IPS-18c (cell line): ENCODE measurements around the gene ACOT11.

Source experiments
- H3K4me3 ChIP-seq: 2 replicates; pipeline ENCODE4 v1.7.0; 2013; ENCODE audit warnings: low read depth, mild to moderate bottlenecking, low read length, moderate library complexity; ENCODE audit not compliant: insufficient read depth
- H3K9me3 ChIP-seq: one replicate; pipeline ENCODE4 v1.6.1; 2013; ENCODE audit warnings: mild to moderate bottlenecking, low read length, moderate library complexity; ENCODE audit not compliant: control insufficient read depth, insufficient read depth

ACOT11 gene

DNA sequence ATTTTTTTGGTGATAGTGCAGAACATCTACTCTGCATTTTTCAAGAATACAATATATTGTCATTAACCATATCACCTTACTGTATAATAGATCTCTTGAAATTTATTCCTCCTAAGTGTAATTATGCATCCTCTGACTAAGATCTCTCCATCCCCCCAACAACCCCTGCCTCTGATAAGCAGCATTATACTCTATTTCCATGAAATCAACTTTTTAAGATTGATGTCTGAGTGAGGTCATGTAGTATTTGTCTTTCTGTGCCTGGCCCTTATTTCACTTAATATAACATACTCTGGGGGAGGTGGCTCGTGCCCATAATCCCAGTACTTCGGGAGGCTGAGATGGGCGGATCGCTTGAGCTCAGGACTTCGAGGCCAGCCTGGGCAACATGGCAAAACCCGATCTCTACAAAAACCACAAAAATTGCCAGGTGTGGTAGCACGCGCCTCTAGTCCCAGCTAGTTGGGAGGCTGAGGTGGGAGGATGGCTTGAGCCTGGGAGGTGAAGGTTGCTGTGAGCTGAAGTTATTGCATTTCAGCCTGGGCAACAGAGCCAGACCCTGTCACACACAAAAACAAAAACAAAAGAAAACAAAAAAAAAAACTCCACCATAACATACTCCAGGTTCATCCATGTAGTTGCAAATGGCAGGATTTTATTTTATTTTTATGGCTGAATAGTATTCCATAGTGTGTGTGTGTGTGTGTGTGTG, 5.7 kb downstream of the ACOT11 start:
- H3K9me3 ChIP-seq, result no peaks in the 10 kb centered on the region
- H3K4me3 ChIP-seq, result no peak overlapping the region

DNA sequence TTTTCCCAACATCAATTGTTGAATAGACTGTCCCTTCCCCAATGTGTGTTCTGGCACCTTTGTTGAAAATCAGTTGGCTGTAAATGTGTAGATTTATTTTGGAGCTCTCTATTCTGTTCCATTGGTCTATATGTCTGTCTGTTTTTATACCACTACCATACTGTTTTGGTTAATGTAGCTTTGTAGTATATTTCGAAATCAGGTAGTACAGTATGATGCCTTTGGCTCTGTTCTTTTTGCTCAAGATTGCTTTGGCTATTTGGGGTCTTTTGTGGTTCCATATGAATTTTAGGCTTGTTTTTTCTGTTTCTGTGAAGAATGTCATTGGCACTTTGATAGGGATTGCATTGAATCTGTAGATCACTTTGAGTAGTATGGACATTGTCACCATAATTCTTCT, 8.1 kb downstream of the ACOT11 start:
- H3K4me3 ChIP-seq, result no peak overlapping the region
- H3K9me3 ChIP-seq, result no peaks in the 10 kb centered on the region

DNA sequence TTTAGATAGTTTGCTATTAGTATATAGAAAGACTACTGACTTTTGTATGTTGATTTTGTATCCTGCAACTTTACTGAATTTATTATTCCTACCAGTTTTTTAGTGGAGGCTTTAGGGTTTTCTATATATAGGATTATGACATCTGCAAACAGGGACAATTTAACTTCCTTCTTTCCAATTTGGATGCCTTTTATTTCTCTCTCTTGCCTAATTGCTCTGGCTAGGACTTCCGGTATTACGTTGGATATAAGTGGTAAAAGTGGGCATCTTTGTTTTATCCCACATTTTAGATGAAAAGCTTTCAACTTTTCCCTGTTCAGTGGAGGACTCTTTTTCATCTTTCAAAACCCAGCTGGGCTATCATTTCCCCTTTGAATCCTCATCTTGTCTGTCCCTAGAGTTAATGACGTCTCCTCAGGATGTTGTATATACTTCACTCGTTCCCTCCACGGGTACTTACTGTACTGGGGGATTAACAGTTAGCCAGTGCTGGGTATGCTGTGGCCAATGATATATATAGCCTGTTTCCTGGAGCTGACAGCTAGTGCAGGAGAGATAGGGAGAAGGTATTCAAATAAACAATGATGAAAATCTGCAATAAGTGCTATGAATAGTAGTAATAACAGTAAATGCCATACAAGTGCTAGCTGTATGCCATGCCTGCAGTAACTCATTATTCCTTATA, 9.8 kb downstream of the ACOT11 start:
- no peak overlapping the region for H3K4me3 ChIP-seq

DNA sequence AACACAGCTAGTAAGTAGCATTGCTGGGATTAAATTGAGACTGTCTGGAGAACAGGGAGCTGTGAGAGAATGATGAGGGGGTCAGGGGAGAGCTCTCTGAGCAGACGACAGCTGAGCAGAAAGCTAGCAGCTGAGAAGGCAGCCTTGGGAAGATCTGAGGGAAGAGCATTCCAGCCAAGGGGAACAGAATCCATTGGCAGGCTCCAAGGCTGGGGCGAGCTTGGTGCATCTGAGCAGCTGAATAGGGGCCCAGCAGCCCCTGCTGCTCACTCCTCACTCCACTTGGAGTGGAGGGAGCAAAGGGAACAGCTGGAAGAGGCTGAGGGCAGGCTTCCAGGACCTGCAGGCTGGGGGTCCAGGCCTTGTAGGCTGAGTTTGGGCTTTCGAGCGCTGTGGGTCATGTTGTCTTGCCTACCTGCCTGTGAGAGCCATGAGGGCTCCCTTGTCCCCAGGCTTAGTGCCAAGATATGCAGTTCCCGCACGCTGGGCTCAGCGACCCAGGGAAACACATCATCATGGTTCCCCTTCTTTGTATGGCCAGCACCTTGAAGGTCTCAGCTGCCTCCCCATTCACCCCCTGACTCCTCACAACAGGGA, 10.5 kb downstream of the ACOT11 start:
- H3K9me3 ChIP-seq, result no peaks in the 10 kb centered on the region
- no peak overlapping the region for H3K4me3 ChIP-seq

More for the DNA sequence above, 9.8 kb downstream of the ACOT11 start:
- no peaks in the 10 kb centered on the region for H3K9me3 ChIP-seq

DNA sequence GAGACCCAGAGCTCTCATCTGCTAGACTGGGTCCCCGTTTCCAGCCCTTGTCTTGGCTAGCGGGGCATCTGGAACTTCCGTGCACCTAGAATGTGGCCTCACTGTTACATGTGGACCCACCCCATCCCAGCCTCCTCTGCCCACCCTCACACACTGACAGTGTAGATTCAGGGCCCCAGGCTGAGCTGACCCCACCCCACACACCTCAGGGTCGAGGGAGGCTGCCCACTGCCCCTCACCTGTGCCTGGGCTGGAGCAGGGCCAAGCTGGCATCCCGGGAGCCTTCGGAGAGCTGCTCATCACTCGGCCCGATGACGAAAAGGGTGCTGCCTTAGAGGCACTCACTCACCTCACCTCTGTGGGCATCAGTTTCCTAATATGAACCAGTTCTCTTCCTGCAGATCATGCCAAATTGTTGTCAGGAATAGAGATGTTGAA, 11.1 kb downstream of the ACOT11 start:
- Histone ChIP-seq H3K9me3 (no peaks in the 10 kb centered on the region), H3K4me3 (no peak overlapping the region)

DNA sequence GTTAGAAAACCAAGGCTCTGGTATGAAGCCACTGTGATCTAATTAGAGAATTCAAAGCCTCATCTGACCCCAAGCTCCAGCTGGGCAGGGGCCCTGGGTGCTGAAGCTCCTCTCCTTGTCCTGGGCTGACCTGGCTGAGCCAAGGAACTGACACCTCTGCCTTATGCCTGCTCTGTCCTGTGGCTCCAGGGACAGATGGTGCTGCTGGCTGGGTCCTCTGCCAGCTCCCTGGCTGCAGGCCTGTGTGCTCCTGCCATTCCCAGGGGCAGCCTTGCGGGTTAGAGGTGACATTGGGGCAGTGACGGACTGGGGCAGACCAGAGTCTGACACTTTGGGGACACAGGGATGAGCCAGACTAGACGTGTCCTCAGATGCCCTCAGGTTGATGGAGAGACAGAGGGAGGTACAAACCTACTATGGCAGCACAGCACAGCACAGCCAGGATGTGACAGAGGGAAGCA, 11.8 kb downstream of the ACOT11 start:
- H3K4me3 ChIP-seq, result no peak overlapping the region
- no peaks in the 10 kb centered on the region for H3K9me3 ChIP-seq

DNA sequence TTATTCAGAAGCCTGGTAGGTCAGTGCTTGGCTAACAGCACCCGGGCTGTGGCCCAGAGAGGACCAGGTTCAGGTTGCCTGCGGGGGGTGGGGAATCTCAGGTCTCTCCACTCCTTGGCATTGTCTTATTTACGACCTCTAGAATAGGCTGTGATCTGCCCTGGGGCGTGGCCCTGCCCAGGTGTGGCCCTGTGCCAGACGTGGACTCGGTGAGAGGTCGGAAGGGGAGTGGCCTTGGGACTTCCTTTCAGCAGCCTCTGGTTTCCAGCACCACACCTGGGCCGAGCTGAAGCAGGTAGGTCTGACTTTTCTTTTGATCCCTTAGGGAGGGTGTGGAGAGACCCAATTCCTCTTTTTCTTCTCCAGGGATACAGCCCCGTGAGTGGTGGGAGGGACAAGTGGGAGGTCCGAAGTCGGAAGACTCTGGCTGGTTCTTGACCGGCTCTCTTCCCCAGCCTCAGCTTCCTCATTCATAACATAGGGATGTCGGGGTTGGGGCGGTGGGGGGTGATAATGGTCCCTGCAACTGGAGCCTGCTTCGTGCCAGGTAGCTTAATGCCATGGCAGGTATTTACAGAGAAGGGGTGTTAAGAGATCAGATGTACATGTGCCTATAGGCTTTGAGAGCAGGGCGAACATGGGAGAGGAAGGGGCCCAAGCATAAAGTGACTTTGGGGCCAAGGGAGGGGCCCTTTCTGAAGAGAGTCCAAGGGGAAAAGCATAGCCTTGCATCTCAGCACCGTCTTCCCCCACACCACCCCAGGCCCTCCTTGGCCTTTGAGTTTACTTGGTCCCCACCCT, 16.5 kb downstream of the ACOT11 start:
- H3K4me3 ChIP-seq, result no peak overlapping the region

DNA sequence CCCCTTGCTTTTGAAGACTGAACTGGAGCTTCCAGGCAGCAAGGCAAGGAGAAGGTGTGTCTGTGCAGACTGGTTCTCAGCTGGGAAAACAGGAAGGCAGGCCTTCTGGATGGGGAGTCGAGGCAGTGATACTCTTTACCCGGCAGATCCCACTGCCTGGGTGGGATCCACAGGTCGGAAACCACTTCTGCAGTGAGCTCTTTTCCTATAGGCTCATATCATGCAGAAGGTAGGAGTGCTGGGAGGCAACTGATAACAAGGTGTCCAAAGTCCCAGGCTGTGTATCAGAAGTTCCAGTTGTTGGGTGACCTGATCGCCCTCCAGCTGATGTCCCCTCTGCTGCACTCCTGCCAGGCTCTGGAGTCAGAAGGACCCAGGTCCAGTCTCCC, 17.1 kb downstream of the ACOT11 start:
- Histone ChIP-seq H3K4me3 (no peak overlapping the region), H3K9me3 (no peaks in the 10 kb centered on the region)

More for the DNA sequence above, 16.5 kb downstream of the ACOT11 start:
- no peaks in the 10 kb centered on the region for H3K9me3 ChIP-seq

DNA sequence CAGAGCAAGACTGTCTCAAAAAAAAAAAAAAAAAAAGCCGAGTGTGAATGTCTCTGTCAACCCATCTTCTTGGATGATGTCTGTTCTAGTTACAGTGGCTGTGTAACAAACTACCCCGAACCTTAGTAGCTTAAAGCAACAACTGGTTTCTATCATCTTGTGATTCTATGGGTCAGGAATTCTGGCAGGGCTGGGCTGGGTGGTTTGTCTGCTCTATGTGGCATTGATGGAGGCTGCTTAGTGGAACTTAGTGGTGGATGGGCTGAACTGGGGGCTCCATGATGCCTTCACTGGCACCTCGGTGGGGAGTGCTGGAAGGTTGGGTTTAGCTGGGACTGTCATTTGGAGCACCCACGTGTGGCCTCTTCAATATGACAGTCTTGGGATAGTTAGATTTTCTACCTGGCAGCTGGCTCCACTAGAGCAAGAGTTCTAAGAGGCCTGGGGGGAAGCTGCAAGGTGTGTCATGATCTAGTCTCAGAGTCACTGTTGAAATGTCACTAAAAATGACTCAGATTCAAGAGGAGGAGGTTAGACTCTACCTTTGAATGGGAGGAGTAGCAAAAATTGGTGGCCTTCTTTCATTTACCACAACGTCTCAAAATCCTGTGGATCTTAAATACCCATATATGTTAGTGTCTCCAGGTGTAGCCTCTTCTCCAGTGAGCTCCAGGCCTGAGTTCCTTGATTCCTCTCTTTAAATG, 18.6 kb downstream of the ACOT11 start:
- Histone ChIP-seq H3K4me3 (no peak overlapping the region), H3K9me3 (no peaks in the 10 kb centered on the region)

DNA sequence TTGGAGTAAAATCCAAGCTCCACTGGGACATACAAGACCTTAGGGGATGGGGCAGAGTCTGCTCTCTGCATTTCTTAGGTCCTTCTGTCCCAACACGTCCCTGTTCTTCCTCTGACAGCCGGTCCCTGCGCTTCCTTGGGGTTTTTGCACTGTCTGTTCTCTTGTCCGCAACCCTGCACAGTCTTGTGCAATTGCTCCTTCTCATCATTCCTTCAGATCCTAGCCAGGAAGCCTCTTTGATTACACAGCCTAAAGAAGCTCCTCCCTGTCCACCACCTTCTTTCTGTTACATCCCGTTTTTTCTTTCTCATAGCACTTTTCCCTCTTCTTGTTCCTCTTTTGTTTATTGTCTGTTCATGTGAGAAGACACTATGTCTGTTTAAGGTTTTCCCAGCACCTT, 19.9 kb downstream of the ACOT11 start:
- H3K9me3 ChIP-seq, result no peaks in the 10 kb centered on the region

DNA sequence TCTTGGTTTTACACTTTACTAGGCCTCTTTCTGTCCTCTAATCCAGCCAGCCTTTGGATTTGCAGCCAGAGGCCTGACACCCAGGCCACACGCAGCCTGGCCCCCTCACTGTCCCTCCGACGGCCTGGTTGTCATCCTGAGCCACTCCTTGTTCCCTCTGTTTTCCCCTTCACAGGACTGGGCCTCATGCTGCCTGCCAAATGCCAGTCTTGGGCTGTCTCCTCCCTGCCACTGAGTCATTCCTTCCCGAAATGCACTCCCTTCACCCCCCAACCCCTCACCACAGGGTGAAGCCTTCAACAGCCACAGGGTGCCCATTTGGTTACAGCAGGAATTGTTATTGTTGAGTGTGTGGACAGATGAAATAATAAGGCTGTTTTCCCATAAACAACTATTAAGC, 21.3 kb downstream of the ACOT11 start:
- H3K9me3 ChIP-seq, result no peaks in the 10 kb centered on the region
- H3K4me3 ChIP-seq, result no peak overlapping the region

More for the DNA sequence above, 19.9 kb downstream of the ACOT11 start:
- H3K4me3 ChIP-seq, result no peak overlapping the region

DNA sequence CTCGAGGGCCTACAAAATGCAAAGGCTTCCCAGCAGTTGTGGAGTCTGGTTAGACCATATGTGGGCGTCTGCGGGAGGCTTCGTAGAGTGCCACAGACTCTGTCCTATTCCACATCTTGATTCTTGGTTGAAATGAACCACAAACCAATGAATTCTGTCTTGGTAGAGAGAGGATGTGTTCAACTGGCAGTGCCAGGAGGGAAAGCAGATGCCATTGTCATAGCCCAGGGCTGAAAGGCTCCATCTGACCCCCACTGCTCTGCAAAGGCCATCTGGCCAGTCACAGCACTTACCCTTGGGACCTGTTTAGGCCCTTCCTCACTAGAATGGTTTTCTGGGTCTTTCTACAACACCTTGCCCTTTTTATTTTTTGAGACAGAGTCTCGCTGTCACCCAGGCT, 22.1 kb downstream of the ACOT11 start:
- Histone ChIP-seq H3K9me3 (no peaks in the 10 kb centered on the region), H3K4me3 (no peak overlapping the region)

DNA sequence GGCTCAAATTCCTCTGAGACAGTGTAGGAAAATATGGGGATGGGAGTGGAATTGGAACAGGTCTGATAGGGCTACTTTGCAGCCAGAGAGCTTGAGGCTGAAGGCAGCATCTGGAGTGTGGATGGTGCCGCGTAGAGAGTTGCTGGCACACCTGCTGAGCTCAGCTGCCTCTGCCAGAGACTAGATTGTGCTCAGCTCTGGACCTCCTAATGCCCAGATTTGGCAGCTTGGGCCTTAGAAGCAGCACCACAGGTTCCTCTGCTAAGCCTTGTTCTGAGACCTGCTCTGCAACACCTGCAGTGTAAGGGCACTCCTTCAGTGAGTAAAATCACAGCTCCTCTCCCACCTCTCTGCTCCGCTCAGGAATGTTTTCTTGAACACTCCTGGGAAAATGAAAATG, 23.3 kb downstream of the ACOT11 start:
- Histone ChIP-seq H3K9me3 (no peaks in the 10 kb centered on the region), H3K4me3 (no peak overlapping the region)

DNA sequence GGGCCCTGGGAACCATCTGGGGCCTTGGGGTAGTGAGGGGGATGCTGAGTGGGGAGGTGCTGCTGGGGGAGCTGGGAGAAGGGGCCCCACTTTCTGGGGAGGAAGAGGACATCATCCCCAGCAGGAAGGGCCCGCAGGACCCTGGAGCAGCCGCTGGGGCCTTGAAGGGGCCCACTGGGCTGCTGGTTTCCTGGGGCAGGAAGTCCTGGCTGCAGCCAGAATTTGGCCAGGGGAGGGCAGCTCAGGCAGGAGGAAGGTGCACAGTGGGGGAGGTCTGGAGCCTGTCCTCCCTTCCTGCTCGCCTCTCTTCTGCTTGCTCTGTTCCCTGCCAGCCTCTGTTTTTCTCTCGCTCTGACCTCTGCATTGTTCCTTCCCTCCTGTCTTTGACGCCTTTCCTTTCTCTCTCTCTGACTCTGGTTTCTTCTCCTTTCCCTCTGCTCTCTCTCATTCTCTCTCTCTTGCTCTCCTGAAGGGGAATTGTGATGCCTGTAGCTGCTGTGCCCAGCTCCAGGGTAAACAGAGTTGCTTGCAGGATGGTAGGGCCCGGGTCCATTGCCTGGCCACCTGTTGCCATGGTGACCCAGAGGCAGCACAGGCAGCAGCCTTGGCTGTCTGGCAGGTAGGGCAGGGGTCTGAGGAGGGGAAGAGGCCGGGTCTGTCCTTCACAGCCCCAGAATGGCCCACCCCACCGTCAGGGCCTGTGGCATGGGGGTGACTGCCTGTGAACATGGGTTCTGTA, 23.9 kb downstream of the ACOT11 start:
- H3K4me3 ChIP-seq, result no peak overlapping the region
- H3K9me3 ChIP-seq, result no peaks in the 10 kb centered on the region

DNA sequence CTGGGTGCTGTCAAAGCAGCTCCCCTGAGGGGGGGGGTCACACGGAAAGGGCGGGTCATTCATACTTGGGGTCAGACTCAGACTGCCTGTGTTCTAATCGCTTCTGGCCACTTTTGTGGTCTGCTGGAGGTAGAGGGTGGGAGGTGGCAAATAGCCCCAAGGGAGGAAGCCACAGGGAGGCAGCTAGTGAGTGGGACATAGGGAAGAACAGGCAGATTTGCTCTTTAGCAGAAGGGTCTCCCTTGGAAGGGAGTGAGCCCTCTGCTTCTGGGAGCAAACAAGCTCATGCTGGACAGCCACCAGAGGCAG, 24.5 kb downstream of the ACOT11 start:
- Histone ChIP-seq H3K9me3 (no peaks in the 10 kb centered on the region), H3K4me3 (no peak overlapping the region)

DNA sequence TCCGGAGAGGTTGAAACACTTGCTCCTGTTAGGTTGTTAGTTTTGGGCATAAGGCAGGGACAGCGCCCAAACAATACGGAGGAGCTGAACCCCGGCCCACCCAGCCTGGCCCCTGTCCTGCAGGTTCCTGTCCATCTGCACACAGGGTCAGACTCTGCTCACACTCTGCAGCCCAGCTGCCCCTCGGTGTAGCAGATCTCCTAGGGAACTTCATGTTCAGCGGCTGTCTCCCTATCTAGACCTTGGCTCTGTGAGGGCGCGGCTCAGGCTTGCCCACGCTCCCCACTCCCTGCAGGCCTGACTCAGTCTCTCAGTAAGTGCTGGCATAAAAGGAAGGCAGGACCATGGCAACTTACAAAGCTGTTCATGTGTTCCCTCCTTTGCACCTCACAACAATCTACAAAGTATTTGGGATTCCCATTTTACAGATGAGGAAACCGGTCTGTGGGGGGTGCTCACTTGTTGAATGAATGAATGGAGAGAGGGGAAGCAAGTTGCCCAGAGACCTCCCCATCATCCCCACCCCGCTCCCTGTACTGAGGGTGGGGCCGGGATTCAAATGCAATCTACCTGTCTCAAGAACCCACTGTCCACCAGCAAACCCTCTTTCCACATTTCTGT, 26.2 kb downstream of the ACOT11 start:
- Histone ChIP-seq H3K9me3 (no peaks in the 10 kb centered on the region), H3K4me3 (no peak overlapping the region)
